ENCODE measurements around the gene F11R.
"Not testable (repeated sequence)": the region's sequence is repeated elsewhere in the genome, so short reads cannot be mapped to it uniquely, and the experiment has no call there.

Gene F11R

GRCh38 chr1:160956966-160957365, 64.0 kb downstream of the F11R start:
- DNase-seq, result no peak

- DNase-seq, result peak; percentile 26
Measured at GRCh38 chr1:160954158-160955104, 66.5 kb downstream of the F11R start, which contains the start of gene ITLN2. Gene ITLN2, minus strand, starts transcription at chr1:160954809. Its CDS starts 68 bp downstream, at chr1:160954741.

DNA sequence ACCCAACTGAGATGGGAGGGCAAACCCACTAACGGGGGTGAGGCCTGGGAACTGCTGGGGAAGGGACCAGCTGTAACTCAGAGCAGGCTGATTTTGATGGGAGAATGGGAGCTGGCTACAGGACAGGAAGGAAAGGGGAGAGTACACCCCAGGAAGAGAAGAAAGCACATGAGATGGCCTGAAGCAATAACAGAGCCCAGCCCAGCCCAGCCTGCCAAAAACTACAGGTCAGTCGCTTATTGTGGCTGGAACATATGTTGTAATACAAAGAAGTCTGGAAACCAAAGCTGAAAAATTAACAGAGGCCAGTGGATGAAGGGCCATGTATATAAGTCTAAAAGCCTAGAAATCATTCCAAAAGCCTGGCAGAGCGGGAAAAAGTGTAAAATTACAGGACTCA, 67.9 kb downstream of the F11R start:
- no peak for DNase-seq

DNA sequence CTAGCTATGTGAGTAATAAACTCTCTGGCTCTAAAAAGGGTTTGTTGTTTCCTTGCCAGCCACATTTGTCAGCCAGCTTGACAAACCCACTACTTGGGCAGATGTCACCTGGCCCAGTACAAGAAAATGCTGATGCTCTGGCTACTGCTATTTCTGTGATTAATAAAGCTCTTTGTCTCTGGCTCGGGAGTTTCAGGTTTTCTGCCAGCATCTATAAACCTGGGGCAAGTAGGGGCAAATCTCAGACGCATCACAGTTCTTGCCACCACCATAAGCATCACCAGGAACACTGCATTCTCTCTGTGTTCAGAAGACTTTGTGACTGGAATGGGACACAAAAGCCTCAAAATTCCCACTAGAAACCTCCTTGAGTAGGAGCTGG, 68.8 kb downstream of the F11R start:
- DNase-seq, result no peak

GRCh38 chr1:160951443-160952128, 69.4 kb downstream of the F11R start:
- peak; percentile 52 for DNase-seq

DNA sequence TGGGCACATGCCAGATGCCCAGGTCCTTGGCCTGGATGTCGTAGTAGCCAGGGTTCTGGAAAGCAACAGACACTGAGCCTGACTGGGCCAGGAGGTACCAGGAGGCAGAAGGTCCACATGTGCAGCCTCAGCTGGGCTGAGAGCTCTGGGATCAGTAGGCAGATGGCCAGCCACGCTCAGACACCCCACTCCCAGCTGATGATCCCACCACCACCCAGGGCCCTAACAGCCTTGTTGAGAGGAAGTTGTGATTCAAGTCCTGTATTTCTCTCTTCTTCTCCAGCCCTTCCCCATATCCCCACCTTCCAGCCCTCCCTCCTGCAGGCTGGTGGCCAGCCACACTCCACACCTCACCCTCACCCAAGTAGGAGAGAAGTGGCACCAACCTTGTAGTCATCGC, 70.3 kb downstream of the F11R start:
- no peak for DNase-seq

DNA sequence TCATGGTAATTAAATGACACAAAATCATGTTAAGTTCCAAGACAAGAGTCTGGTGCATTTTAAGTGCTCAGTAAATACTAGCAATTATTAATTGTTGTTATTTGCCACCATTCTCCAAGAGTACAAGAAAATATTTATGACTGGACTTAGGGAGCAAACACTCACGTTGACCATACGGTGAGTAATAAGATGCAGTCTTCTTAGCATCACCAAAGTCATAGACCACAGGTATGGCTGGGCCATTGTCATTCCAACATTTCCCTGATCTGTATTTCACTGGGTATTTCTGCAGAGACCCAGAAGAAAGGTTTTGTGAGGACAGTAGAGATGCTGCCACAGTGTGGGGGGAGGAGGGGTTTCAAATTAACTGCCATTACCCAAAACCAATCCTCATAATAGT, 71.1 kb downstream of the F11R start:
- no peak for DNase-seq

DNA sequence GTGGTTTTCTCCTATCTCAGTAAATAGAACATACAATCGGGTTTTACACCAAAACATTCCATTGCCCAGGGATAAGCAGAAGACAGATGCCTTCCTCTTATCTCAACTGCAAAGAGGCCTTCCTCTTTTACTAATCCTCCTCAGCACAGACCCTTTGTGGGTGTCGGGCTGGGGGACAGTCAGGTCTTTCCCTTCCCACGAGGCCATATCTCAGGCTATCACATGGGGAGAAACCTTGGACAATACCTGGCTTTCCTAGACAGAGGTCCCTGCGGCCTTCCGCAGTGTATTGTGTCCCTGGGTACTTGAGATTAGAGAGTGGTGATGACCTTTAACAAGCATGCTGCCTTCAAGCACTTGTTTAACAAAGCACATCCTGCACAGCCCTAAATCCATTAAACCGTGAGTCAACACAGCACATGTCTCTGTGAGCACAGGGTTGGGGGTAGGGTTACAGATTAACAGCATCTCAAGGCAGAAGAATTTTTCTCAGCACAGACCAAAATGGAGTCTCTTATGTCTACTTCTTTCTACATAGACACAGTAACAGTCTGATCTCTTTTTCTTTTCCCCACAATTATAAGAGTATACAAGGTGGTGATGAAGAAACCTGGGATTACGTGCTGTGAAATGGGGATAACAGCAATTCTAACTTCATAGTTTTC, 71.6 kb downstream of the F11R start:
- DNase-seq, result not testable (repeated sequence)

- not testable (repeated sequence) for DNase-seq
Measured at GRCh38 chr1:160947174-160947759, 73.7 kb downstream of the F11R start.

DNA sequence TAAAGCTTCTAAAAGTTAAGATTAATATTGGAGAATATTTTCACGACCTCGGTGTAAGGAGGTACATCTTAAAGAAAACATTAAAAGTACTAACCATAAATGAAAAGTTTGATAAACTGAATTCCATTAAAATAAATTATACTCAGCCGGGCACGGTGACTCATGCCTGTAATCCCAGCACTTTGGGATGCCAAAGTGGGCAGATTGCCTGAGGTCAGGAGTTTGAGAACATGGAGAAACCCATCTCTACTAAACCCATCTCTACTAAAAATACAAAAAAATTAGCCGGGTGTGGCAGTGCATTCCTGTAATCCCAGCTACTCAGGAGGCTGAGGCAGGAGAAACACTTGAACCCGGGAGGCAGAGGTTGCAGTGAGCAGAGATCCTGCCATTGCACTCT, 75.1 kb downstream of the F11R start:
- not testable (repeated sequence) for DNase-seq

All from stimulated activated naive CD4-positive, alpha-beta T cell treated with Interleukin-2 at 50 U/mL for 16 hours (primary cell).